Loucy (cell line): Measurements from ENCODE around the gene ASB13.

Experiments
- H2AFZ ChIP-seq: fragments of 200-600 bp; sonication (generic); 2 replicates; pipeline ENCODE4 v1.6.0; 2016; ENCODE audit warnings: antibody characterized with exemption, mild to moderate bottlenecking, low read length, moderate library complexity
- H3F3A ChIP-seq: fragments of 200-600 bp; 2 replicates; pipeline ENCODE4 v1.6.0; 2016; ENCODE audit warnings: antibody characterized with exemption, low read depth, mild to moderate bottlenecking
- H3K27me3 ChIP-seq: fragments of 200-600 bp; sonication (generic); 2 replicates; pipeline ENCODE4 v1.6.1; 2014; ENCODE audit warnings: low read length, mild to moderate bottlenecking; ENCODE audit not compliant: insufficient read depth, poor library complexity, severe bottlenecking
- H3K36me3 ChIP-seq: fragments of 200-600 bp; sonication (generic); 2 replicates; pipeline ENCODE4 v1.6.1; 2016; ENCODE audit warnings: low read length; ENCODE audit not compliant: insufficient read depth
- H3K4me1 ChIP-seq: fragments of 200-600 bp; sonication (generic); 2 replicates; pipeline ENCODE4 v1.5.1; 2014; ENCODE audit warnings: low read length, mild to moderate bottlenecking; ENCODE audit not compliant: insufficient read depth, poor library complexity, severe bottlenecking
- H3K4me2 ChIP-seq: fragments of 200-600 bp; sonication (generic); 2 replicates; pipeline ENCODE4 v1.6.0; 2014; ENCODE audit warnings: antibody characterized with exemption, low read length, low read depth, mild to moderate bottlenecking; ENCODE audit not compliant: poor library complexity, severe bottlenecking
- H3K4me3 ChIP-seq: fragments of 200-600 bp; sonication (generic); 2 replicates; pipeline ENCODE4 v1.5.1; 2014; ENCODE audit warnings: low read length, mild to moderate bottlenecking, mixed read lengths; ENCODE audit not compliant: poor library complexity, severe bottlenecking
- H3K79me2 ChIP-seq: fragments of 200-600 bp; sonication (generic); 2 replicates; pipeline ENCODE4 v1.6.1; 2014; ENCODE audit warnings: low read length; ENCODE audit not compliant: insufficient read depth
- H3K9ac ChIP-seq: fragments of 200-600 bp; sonication (generic); 2 replicates; pipeline ENCODE4 v1.6.0; 2014; ENCODE audit warnings: mild to moderate bottlenecking, low read depth, low read length, moderate library complexity; ENCODE audit not compliant: poor library complexity, severe bottlenecking
- H3K9me2 ChIP-seq: fragments of 200-600 bp; sonication (generic); replicated peaks from 2 replicates; pipeline ENCODE4 v1.6.1; 2016; ENCODE audit warnings: low read depth, low read length, mixed read lengths
- H3K9me3 ChIP-seq: fragments of 200-600 bp; sonication (generic); 2 replicates; pipeline ENCODE4 v1.6.1; 2014; ENCODE audit warnings: mild to moderate bottlenecking, antibody characterized with exemption, low read length, low read depth; ENCODE audit not compliant: insufficient read depth
- H4K20me1 ChIP-seq: fragments of 200-600 bp; sonication (generic); 2 replicates; pipeline ENCODE4 v1.6.0; 2014; ENCODE audit warnings: antibody characterized with exemption, low read length, mild to moderate bottlenecking; ENCODE audit not compliant: insufficient read depth, poor library complexity, severe bottlenecking
- CTCF ChIP-seq: fragments of 200-600 bp; sonication (generic); conservative IDR thresholded peaks from 2 replicates; pipeline ENCODE4 v1.5.1; 2014; ENCODE audit warnings: mild to moderate bottlenecking, antibody characterized with exemption, low read length
- EZH2phosphoT487 ChIP-seq: fragments of 200-600 bp; IDR thresholded peaks from 2 replicates; pipeline ENCODE4 v1.6.1; 2018; ENCODE audit warnings: antibody characterized with exemption, mild to moderate bottlenecking, moderate library complexity, borderline replicate concordance

The ASB13 gene

GRCh38 chr10:5648494-5649457 lies 17.6 kb downstream of the ASB13 start:
- no peaks in the 10 kb centered on the region for H3K9me3 ChIP-seq
- TF ChIP-seq EZH2phosphoT487 (no peak), CTCF (no peak)
- H3F3A ChIP-seq, result no peaks in the 10 kb centered on the region
- H3K4me3 ChIP-seq, result no peak overlapping the region
- H4K20me1 ChIP-seq, result no peaks in the 10 kb centered on the region
- H3K79me2 ChIP-seq, result no peaks in the 10 kb centered on the region
- no peaks in the 10 kb centered on the region for H3K36me3 ChIP-seq
- no peak overlapping the region for H2AFZ ChIP-seq
- no peaks in the 10 kb centered on the region for H3K27me3 ChIP-seq
- peaks cover 9% of the 10 kb centered on the region for H3K4me1 ChIP-seq
- no peak overlapping the region for H3K9ac ChIP-seq
- no peaks in the 10 kb centered on the region for H3K9me2 ChIP-seq
- H3K4me2 ChIP-seq, result no peak overlapping the region

DNA sequence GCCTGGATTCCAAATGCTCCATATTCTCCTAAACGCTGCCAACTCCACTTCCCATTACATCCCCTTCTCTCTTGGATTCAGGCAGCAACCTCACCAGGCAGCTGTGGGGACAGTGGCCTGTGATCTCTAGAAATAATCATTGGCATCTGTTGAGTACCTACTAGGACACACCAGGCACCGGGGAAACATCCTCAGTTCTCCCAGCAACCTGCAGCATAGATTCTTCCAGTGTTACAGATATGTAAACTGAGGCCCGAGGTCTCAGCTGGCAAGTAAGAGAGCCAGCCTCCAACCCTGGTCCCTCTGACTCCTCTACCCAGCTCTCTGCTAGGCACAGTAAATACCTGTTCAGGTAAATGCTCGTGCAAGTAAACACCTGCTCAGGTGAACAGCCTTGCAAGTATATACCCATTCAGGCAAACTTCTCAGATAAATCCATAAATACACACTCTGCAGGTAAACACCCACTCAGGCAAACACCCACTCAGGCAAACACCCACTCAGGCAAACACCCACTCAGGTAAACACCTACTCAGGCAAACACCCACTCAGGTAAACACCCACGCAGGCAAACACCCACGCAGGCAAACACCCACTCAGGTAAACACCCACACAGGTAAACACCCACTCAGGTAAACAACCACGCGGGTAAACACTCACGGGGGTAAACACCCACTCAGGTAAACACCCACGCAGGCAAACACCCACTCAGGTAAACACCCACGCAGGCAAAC lies 18.7 kb downstream of the ASB13 start:
- no peak overlapping the region for H3K9ac ChIP-seq
- H3K4me2 ChIP-seq, result no peak overlapping the region
- H3F3A ChIP-seq, result no peaks in the 10 kb centered on the region
- H3K79me2 ChIP-seq, result no peaks in the 10 kb centered on the region
- H2AFZ ChIP-seq, result no peak overlapping the region
- H3K9me3 ChIP-seq, result no peaks in the 10 kb centered on the region
- no peak for TF ChIP-seq EZH2phosphoT487
- no peak for TF ChIP-seq CTCF
- H3K27me3 ChIP-seq, result no peaks in the 10 kb centered on the region
- H4K20me1 ChIP-seq, result no peaks in the 10 kb centered on the region
- H3K36me3 ChIP-seq, result no peaks in the 10 kb centered on the region
- H3K4me3 ChIP-seq, result no peak overlapping the region
- H3K9me2 ChIP-seq, result no peaks in the 10 kb centered on the region
- peaks cover 9% of the 10 kb centered on the region for H3K4me1 ChIP-seq

GRCh38 chr10:5645944-5646617 lies 20.3 kb downstream of the ASB13 start:
- Histone ChIP-seq H3K4me3 (no peak overlapping the region), H3K9me3 (no peaks in the 10 kb centered on the region), H3K27me3 (no peaks in the 10 kb centered on the region), H2AFZ (no peak overlapping the region), H4K20me1 (no peaks in the 10 kb centered on the region), H3F3A (no peaks in the 10 kb centered on the region), H3K9me2 (no peaks in the 10 kb centered on the region), H3K9ac (no peak overlapping the region), H3K4me1 (peaks cover 9% of the 10 kb centered on the region), H3K79me2 (no peaks in the 10 kb centered on the region), H3K4me2 (no peak overlapping the region), H3K36me3 (no peaks in the 10 kb centered on the region)
- TF ChIP-seq CTCF, result no peak
- no peak for TF ChIP-seq EZH2phosphoT487
